MM.1S (cell line): Measurements from ENCODE around the gene CYGB.

Experiments used
- DNase-seq: peaks from one replicate; pipeline ENCODE4 v3.0.0-alpha.2; 2015
- H2AFZ ChIP-seq: fragments of 300-600 bp; sonication (generic); 2 replicates; pipeline ENCODE4 v1.6.0; 2016; ENCODE audit warnings: antibody characterized with exemption, low read length
- H3F3A ChIP-seq: fragments of 300-600 bp; sonication (generic); 2 replicates; pipeline ENCODE4 v1.6.1; 2016; ENCODE audit warnings: mild to moderate bottlenecking, antibody characterized with exemption, low read length, moderate library complexity, mixed read lengths; ENCODE audit not compliant: insufficient read depth
- H3K27ac ChIP-seq: fragments of 300-600 bp; sonication (generic); 2 replicates; pipeline ENCODE4 v1.5.1; 2016; ENCODE audit warnings: mild to moderate bottlenecking, low read length
- H3K27me3 ChIP-seq: fragments of 300-600 bp; sonication (generic); replicated peaks from 2 replicates; pipeline ENCODE4 v1.6.0; 2016; ENCODE audit warnings: low read length; ENCODE audit not compliant: insufficient read depth
- H3K36me3 ChIP-seq: fragments of 300-600 bp; sonication (generic); replicated peaks from 2 replicates; pipeline ENCODE4 v1.6.1; 2016; ENCODE audit warnings: mild to moderate bottlenecking, low read length, mixed read lengths; ENCODE audit not compliant: insufficient read depth
- H3K4me1 ChIP-seq: fragments of 300-600 bp; sonication (generic); 2 replicates; pipeline ENCODE4 v1.6.1; 2016; ENCODE audit warnings: low read length, mixed read lengths
- H3K4me2 ChIP-seq: fragments of 300-600 bp; sonication (generic); 2 replicates; pipeline ENCODE4 v1.6.0; 2016; ENCODE audit warnings: low read depth, low read length
- H3K4me3 ChIP-seq: fragments of 300-600 bp; sonication (generic); 2 replicates; pipeline ENCODE4 v1.5.1; 2016; ENCODE audit warnings: low read length, mixed read lengths
- H3K79me2 ChIP-seq: fragments of 300-600 bp; sonication (generic); 2 replicates; pipeline ENCODE4 v1.6.1; 2016; ENCODE audit warnings: mixed run types, low read length, mixed read lengths
- H3K9ac ChIP-seq: fragments of 300-600 bp; sonication (generic); 2 replicates; pipeline ENCODE4 v1.6.1; 2016; ENCODE audit warnings: low read length, mixed read lengths
- H3K9me2 ChIP-seq: fragments of 300-600 bp; sonication (generic); replicated peaks from 2 replicates; pipeline ENCODE4 v1.6.1; 2016; ENCODE audit warnings: mild to moderate bottlenecking, low read length, mixed read lengths; ENCODE audit not compliant: insufficient read depth
- H3K9me3 ChIP-seq: fragments of 300-600 bp; sonication (generic); replicated peaks from 2 replicates; pipeline ENCODE4 v1.6.1; 2016; ENCODE audit warnings: mild to moderate bottlenecking, low read length, mixed read lengths; ENCODE audit not compliant: insufficient read depth
- H4K20me1 ChIP-seq: fragments of 300-600 bp; sonication (generic); 2 replicates; pipeline ENCODE4 v1.6.1; 2016; ENCODE audit warnings: mild to moderate bottlenecking, low read length, moderate library complexity, mixed read lengths; ENCODE audit not compliant: insufficient read depth
- CTCF ChIP-seq: fragments of 300-600 bp; sonication (generic); IDR thresholded peaks from 2 replicates; pipeline ENCODE4 v1.5.1; 2016; ENCODE audit warnings: antibody characterized with exemption, low read length, mixed read lengths
- EZH2 ChIP-seq: fragments of 300-600 bp; sonication (generic); optimal IDR thresholded peaks from 2 replicates; pipeline ENCODE3; 2017; ENCODE audit warnings: low read depth, mild to moderate bottlenecking, antibody characterized with exemption, low read length, mixed read lengths
- EZH2phosphoT487 ChIP-seq: fragments of 300-600 bp; sonication (generic); IDR thresholded peaks from 2 replicates; pipeline ENCODE4 v1.6.1; 2018; ENCODE audit warnings: antibody characterized with exemption, low read length

CYGB gene

GRCh38 chr17:76562734-76563148 lies 25.2 kb upstream of the CYGB start:
- H3K27me3 ChIP-seq: no peaks in the 10 kb centered on the region
- H4K20me1 ChIP-seq: peaks cover 38% of the 10 kb centered on the region; the same call in 1 of the 2 replicates
- H3K4me1 ChIP-seq: peaks cover 29% of the 10 kb centered on the region
- DNase-seq: no peak
- no peak overlapping the region for H3K4me2 ChIP-seq
- H3K79me2 ChIP-seq: peaks cover 50% of the 10 kb centered on the region
- H2AFZ ChIP-seq: no peak overlapping the region
- peaks cover 15% of the 10 kb centered on the region for H3K36me3 ChIP-seq
- no peak for TF ChIP-seq CTCF
- H3F3A ChIP-seq: peaks cover 11% of the 10 kb centered on the region
- no peaks in the 10 kb centered on the region for H3K9me2 ChIP-seq
- no peaks in the 10 kb centered on the region for H3K9me3 ChIP-seq
- H3K27ac ChIP-seq: no peak overlapping the region
- no peak overlapping the region for H3K9ac ChIP-seq
- no peak overlapping the region for H3K4me3 ChIP-seq

GRCh38 chr17:76561799-76562268 lies 24.3 kb upstream of the CYGB start:
- Histone ChIP-seq H3K36me3 (peaks cover 15% of the 10 kb centered on the region), H3K4me1 (peaks cover 29% of the 10 kb centered on the region), H4K20me1 (peaks cover 38% of the 10 kb centered on the region; the same call in 1 of the 2 replicates), H3K9me2 (no peaks in the 10 kb centered on the region), H3K79me2 (peaks cover 53% of the 10 kb centered on the region), H3F3A (peaks cover 17% of the 10 kb centered on the region), H3K27ac (no peak overlapping the region), H3K9ac (no peak overlapping the region), H3K4me3 (no peak overlapping the region), H3K9me3 (no peaks in the 10 kb centered on the region), H3K4me2 (no peak overlapping the region), H3K27me3 (no peaks in the 10 kb centered on the region), H2AFZ (no peak overlapping the region)
- DNase-seq: no peak
- TF ChIP-seq EZH2 (no peak), CTCF (no peak), EZH2phosphoT487 (no peak)

GRCh38 chr17:76561332-76561731 lies 23.8 kb upstream of the CYGB start:
- no peak for DNase-seq
- Histone ChIP-seq H3K27ac (no peak overlapping the region), H2AFZ (no peak overlapping the region), H3K79me2 (peaks cover 53% of the 10 kb centered on the region), H3K4me3 (no peak overlapping the region), H3K27me3 (no peaks in the 10 kb centered on the region), H3K9ac (no peak overlapping the region), H4K20me1 (peaks cover 38% of the 10 kb centered on the region; the same call in 1 of the 2 replicates), H3K4me2 (peak overlapping the region; percentile 20; the same call in 1 of the 2 replicates), H3K9me3 (no peaks in the 10 kb centered on the region), H3K4me1 (peaks cover 29% of the 10 kb centered on the region), H3F3A (peaks cover 18% of the 10 kb centered on the region), H3K9me2 (no peaks in the 10 kb centered on the region), H3K36me3 (peaks cover 15% of the 10 kb centered on the region)
- no peak for TF ChIP-seq CTCF

GRCh38 chr17:76560877-76561221 lies 23.3 kb upstream of the CYGB start:
- TF ChIP-seq EZH2 (no peak), EZH2phosphoT487 (no peak), CTCF (no peak)
- no peak overlapping the region for H3K27ac ChIP-seq
- H3K27me3 ChIP-seq: no peaks in the 10 kb centered on the region
- no peak for DNase-seq
- peaks cover 15% of the 10 kb centered on the region for H3K36me3 ChIP-seq
- peaks cover 53% of the 10 kb centered on the region for H3K79me2 ChIP-seq
- H3F3A ChIP-seq: peaks cover 18% of the 10 kb centered on the region
- peaks cover 34% of the 10 kb centered on the region; the same call in 1 of the 2 replicates for H4K20me1 ChIP-seq
- H3K9me3 ChIP-seq: no peaks in the 10 kb centered on the region
- peaks cover 29% of the 10 kb centered on the region for H3K4me1 ChIP-seq
- H2AFZ ChIP-seq: no peak overlapping the region
- no peak overlapping the region for H3K4me3 ChIP-seq
- H3K9ac ChIP-seq: no peak overlapping the region
- no peaks in the 10 kb centered on the region for H3K9me2 ChIP-seq
- peak overlapping the region; percentile 95; the same call in 1 of the 2 replicates for H3K4me2 ChIP-seq
